SU-DHL-6 (cell line): ENCODE data around the gene CRKL.
"Not testable (repeated sequence)": the region's sequence is repeated elsewhere in the genome, so short reads cannot be mapped to it uniquely, and the experiment has no call there.

ENCODE experiments used
- H2AFZ ChIP-seq: fragments of 200-600 bp; sonication (generic); 2 replicates; pipeline ENCODE4 v1.6.1; 2014; ENCODE audit warnings: low read depth, mild to moderate bottlenecking, moderate library complexity, mixed read lengths, antibody characterized with exemption, low read length; ENCODE audit not compliant: severe bottlenecking
- H3F3A ChIP-seq: fragments of 200-600 bp; shearing (Covaris generic); 2 replicates; pipeline ENCODE4 v1.6.0; 2016; ENCODE audit warnings: antibody characterized with exemption, mild to moderate bottlenecking; ENCODE audit not compliant: insufficient read depth
- H3K27ac ChIP-seq: fragments of 200-600 bp; sonication (generic); 2 replicates; pipeline ENCODE4 v1.5.1; 2016; ENCODE audit warnings: low read depth, mild to moderate bottlenecking, low read length, moderate library complexity, mixed read lengths
- H3K27me3 ChIP-seq: fragments of 200-600 bp; sonication (generic), shearing (Covaris generic); 2 replicates; pipeline ENCODE4 v1.6.0; 2014; ENCODE audit warnings: mild to moderate bottlenecking, low read length
- H3K36me3 ChIP-seq: fragments of 200-600 bp; sonication (generic); 2 replicates; pipeline ENCODE4 v1.6.1; 2014; ENCODE audit warnings: mild to moderate bottlenecking, low read length, mixed read lengths
- H3K4me2 ChIP-seq: fragments of 300-600, 200-600 bp; shearing (Covaris generic), sonication (generic); 2 replicates; pipeline ENCODE4 v1.6.0; 2014; ENCODE audit warnings: low read length, low read depth, mild to moderate bottlenecking; ENCODE audit not compliant: poor library complexity, severe bottlenecking
- H3K4me3 ChIP-seq: fragments of 200-600 bp; sonication (generic); 2 replicates; pipeline ENCODE4 v1.5.1; 2014; ENCODE audit warnings: antibody characterized with exemption, low read length, mild to moderate bottlenecking, mixed read lengths; ENCODE audit not compliant: insufficient read depth, poor library complexity, severe bottlenecking
- H3K79me2 ChIP-seq: fragments of 200-600 bp; sonication (generic); 2 replicates; pipeline ENCODE4 v1.6.1; 2014; ENCODE audit warnings: mild to moderate bottlenecking, low read length, moderate library complexity; ENCODE audit not compliant: insufficient read depth
- H3K9ac ChIP-seq: fragments of 200-600 bp; sonication (generic); 2 replicates; pipeline ENCODE4 v1.7.0; 2014; ENCODE audit warnings: mild to moderate bottlenecking, low read length
- H3K9me2 ChIP-seq: fragments of 200-600 bp; sonication (generic); replicated peaks from 2 replicates; pipeline ENCODE4 v1.6.1; 2014; ENCODE audit warnings: low read length; ENCODE audit not compliant: insufficient read depth
- H3K9me3 ChIP-seq: fragments of 200-600 bp; sonication (generic); 2 replicates; pipeline ENCODE4 v1.6.1; 2014; ENCODE audit warnings: low read length, mixed read lengths; ENCODE audit not compliant: insufficient read depth
- H4K20me1 ChIP-seq: fragments of 200-600 bp; sonication (generic); 2 replicates; pipeline ENCODE4 v1.6.1; 2014; ENCODE audit warnings: low read depth, mild to moderate bottlenecking, antibody characterized with exemption, low read length, moderate library complexity, mixed read lengths
- EZH2phosphoT487 ChIP-seq: fragments of 200-600 bp; sonication (generic), shearing (Covaris generic); conservative IDR thresholded peaks from 2 replicates; pipeline ENCODE4 v1.6.1; 2018; ENCODE audit warnings: mild to moderate bottlenecking, antibody characterized with exemption, low read length, moderate library complexity, mixed read lengths
- TF ChIP-seq, protein P1 (sequence below): fragments of 200-600 bp; sonication (generic); IDR thresholded peaks from one replicate; pipeline ENCODE4 v1.5.1; 2017; ENCODE audit warnings: antibody characterized with exemption, mild to moderate bottlenecking, low read length, moderate library complexity; ENCODE audit not compliant: insufficient read depth, poor library complexity, severe bottlenecking

The CRKL gene

DNA sequence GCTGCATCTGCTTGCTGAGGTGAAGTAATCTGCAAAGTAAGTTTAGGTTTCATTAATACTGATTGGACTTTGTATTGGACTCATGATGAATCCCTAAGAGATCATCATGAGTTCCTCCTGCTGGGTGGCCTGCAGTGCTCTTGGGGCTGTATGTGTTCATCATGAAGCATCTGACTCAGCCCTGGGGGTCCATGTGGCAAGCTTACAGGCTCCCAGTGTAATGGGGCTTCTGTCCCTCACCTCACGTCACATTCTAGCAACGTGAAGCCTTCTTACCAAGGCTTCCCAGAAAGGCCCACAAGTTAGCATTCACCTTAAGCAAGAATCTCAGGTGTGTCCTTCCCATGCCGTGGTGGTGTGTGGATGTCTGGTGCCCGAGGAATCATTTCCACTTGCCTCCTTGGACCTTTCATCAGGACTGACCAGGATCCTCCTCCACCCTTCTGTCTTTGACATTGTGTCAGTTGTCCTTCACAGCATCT is 23.7 kb downstream of the CRKL start:
- no peaks in the 10 kb centered on the region for H3K9me3 ChIP-seq
- H4K20me1 ChIP-seq: 0 out of 2 replicates have a peak, but pooled peaks cover 3% of the 10 kb centered on the region
- no peaks in the 10 kb centered on the region for H3K27me3 ChIP-seq
- H3K79me2 ChIP-seq: peaks cover 95% of the 10 kb centered on the region
- H3K4me2 ChIP-seq: no peak overlapping the region
- no peak overlapping the region for H3K9ac ChIP-seq
- H3K36me3 ChIP-seq: no peaks in the 10 kb centered on the region
- no peaks in the 10 kb centered on the region for H3F3A ChIP-seq
- no peak for TF ChIP-seq EZH2phosphoT487
- TF ChIP-seq, protein P1, sequence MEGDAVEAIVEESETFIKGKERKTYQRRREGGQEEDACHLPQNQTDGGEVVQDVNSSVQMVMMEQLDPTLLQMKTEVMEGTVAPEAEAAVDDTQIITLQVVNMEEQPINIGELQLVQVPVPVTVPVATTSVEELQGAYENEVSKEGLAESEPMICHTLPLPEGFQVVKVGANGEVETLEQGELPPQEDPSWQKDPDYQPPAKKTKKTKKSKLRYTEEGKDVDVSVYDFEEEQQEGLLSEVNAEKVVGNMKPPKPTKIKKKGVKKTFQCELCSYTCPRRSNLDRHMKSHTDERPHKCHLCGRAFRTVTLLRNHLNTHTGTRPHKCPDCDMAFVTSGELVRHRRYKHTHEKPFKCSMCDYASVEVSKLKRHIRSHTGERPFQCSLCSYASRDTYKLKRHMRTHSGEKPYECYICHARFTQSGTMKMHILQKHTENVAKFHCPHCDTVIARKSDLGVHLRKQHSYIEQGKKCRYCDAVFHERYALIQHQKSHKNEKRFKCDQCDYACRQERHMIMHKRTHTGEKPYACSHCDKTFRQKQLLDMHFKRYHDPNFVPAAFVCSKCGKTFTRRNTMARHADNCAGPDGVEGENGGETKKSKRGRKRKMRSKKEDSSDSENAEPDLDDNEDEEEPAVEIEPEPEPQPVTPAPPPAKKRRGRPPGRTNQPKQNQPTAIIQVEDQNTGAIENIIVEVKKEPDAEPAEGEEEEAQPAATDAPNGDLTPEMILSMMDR: no peak
- no peak overlapping the region for H3K27ac ChIP-seq
- no peak overlapping the region for H2AFZ ChIP-seq
- H3K9me2 ChIP-seq: no peaks in the 10 kb centered on the region
- no peak overlapping the region for H3K4me3 ChIP-seq

DNA sequence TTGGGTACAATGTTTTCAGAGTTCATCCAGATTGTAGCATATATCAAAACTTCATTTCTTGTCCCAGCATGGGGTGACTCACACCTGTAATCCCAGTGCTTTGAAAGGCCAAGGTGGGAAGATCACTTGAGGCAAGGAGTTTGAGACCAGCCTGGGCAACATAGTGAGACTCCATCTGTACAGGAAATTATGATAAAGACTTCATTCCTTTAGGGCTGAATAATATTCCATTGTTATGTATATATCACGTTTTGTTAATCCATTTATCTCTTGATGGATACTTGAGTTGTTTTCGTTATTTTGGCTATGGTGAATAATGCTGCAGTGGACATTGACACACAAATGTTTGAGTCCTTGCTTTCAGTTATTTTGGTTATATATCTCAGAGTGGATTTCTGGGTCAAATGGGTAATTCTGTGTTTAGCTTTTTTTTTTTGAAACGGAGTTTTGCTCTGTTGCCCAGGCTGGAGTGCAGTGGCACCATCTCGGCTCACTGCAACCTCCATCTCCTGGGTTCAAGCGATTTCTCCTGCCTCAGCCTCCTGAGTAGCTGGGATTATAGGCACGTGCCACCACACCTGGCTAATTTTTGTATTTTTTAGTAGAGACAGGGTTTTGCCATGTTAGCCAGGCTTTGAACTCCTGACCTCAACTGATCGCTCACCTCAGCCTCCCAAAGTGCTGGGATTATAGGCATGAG is 25.1 kb downstream of the CRKL start:
- not testable (repeated sequence) for H3K36me3 ChIP-seq, H3F3A ChIP-seq, H3K27me3 ChIP-seq, H3K9ac ChIP-seq, H4K20me1 ChIP-seq, H3K4me3 ChIP-seq, H3K4me2 ChIP-seq, H3K27ac ChIP-seq, H2AFZ ChIP-seq, H3K9me3 ChIP-seq, H3K9me2 ChIP-seq
- H3K79me2 ChIP-seq: peaks cover 95% of the 10 kb centered on the region

DNA sequence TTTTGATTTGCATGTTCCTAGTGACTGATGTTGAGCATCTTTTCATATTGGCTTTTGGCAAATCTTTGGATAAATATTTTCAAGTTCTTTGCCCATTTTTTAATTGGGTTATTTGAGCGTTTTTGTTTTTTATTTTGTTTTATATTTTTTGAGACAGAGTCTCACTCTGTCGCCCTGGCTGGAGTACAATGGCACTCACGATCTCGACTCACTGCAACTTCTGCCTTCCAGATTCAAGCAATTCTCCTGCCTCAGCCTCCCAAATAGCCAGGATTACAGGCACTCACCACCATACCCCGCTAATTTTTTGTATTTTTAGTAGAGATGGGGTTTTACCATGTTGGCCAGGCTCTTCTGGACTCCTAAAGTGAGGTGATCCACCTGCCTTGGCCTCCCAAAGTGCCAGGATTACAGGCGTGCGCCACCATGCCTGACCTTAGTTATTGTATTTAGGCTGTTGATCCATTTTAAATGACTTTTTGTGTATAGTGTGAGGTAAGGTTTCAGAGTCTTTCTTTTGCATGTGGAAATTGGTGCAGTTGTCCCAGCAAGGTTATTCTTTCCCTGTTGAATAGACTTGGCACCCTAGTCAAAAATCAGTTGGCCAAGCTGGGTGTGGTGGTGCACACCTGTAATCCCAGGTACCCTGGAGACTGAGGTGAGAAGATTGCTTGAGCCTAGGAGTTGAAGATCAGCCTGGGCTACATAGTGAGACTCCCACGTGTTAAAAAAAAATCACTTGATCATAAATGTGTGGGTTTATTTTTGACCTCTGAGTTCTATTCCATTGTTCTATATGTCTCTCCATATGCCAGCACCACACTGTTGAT is 26.1 kb downstream of the CRKL start:
- Histone ChIP-seq H3K36me3 (no peaks in the 10 kb centered on the region), H3K27ac (no peak overlapping the region), H4K20me1 (0 out of 2 replicates have a peak, but pooled peaks cover 3% of the 10 kb centered on the region)

More for the DNA sequence above, 26.1 kb downstream of the CRKL start:
- no peak for TF ChIP-seq EZH2phosphoT487
- TF ChIP-seq, protein P1: no peak
- no peak overlapping the region for H3K4me3 ChIP-seq
- no peaks in the 10 kb centered on the region for H3K27me3 ChIP-seq
- no peak overlapping the region for H3K4me2 ChIP-seq
- H2AFZ ChIP-seq: no peak overlapping the region
- H3K79me2 ChIP-seq: peaks cover 95% of the 10 kb centered on the region
- H3K9me3 ChIP-seq: no peaks in the 10 kb centered on the region
- no peak overlapping the region for H3K9ac ChIP-seq
- no peaks in the 10 kb centered on the region for H3K9me2 ChIP-seq
- no peaks in the 10 kb centered on the region for H3F3A ChIP-seq
